NCI-H510A (cell line): ENCODE data around the gene SCN8A.

ENCODE experiments used
- DNase-seq: peaks from one replicate; lab custom pipeline; 2025; lab: John Stamatoyannopoulos, UW

Gene SCN8A

GRCh38 chr12:51672334-51672733 lies 81.3 kb downstream of the SCN8A start:
- DNase-seq, result no peak

- no peak for DNase-seq
Observed at GRCh38 chr12:51675071-51675803, 84.2 kb downstream of the SCN8A start.

- DNase-seq, result no peak
Observed at GRCh38 chr12:51676875-51677274, 85.8 kb downstream of the SCN8A start.

GRCh38 chr12:51677284-51677968 lies 86.4 kb downstream of the SCN8A start:
- DNase-seq, result no peak

- DNase-seq, result no peak
Observed at GRCh38 chr12:51678086-51678724, 87.2 kb downstream of the SCN8A start.

GRCh38 chr12:51682981-51683380 lies 91.9 kb downstream of the SCN8A start:
- DNase-seq, result no peak

- DNase-seq, result no peak
Observed at GRCh38 chr12:51683763-51684357, 92.8 kb downstream of the SCN8A start.

GRCh38 chr12:51686727-51687126 lies 95.7 kb downstream of the SCN8A start:
- DNase-seq, result no peak

GRCh38 chr12:51687177-51687576 lies 96.1 kb downstream of the SCN8A start:
- DNase-seq, result no peak

- DNase-seq, result no peak
Observed at GRCh38 chr12:51687614-51688013, 96.6 kb downstream of the SCN8A start.

GRCh38 chr12:51689983-51690382 lies 99.0 kb downstream of the SCN8A start:
- no peak for DNase-seq

GRCh38 chr12:51692016-51692415 lies 101.0 kb downstream of the SCN8A start:
- no peak for DNase-seq

GRCh38 chr12:51693569-51693968 lies 102.5 kb downstream of the SCN8A start:
- DNase-seq, result no peak

- no peak for DNase-seq
Observed at GRCh38 chr12:51694146-51694545, 103.1 kb downstream of the SCN8A start.

GRCh38 chr12:51695241-51696010 lies 104.4 kb downstream of the SCN8A start:
- DNase-seq, result no peak

GRCh38 chr12:51699219-51699618 lies 108.2 kb downstream of the SCN8A start:
- DNase-seq, result no peak

- DNase-seq, result no peak
Observed at GRCh38 chr12:51700887-51701286, 109.9 kb downstream of the SCN8A start.

- no peak for DNase-seq
Observed at GRCh38 chr12:51702587-51702986, 111.6 kb downstream of the SCN8A start.

GRCh38 chr12:51705450-51705849 lies 114.4 kb downstream of the SCN8A start:
- DNase-seq, result no peak

- DNase-seq, result no peak
Observed at GRCh38 chr12:51706206-51706605, 115.2 kb downstream of the SCN8A start.

GRCh38 chr12:51714666-51715065 lies 123.6 kb downstream of the SCN8A start:
- no peak for DNase-seq

- DNase-seq, result no peak
Observed at GRCh38 chr12:51717326-51717925, 126.4 kb downstream of the SCN8A start.
